VCaP (cell line): ENCODE results near the gene NRXN2.
"Not testable (repeated sequence)": the region's sequence is repeated elsewhere in the genome, so short reads cannot be mapped to it uniquely, and the experiment has no call there.

Experiments used
- H3K27ac ChIP-seq: fragments of 450-650 bp; 2 replicates; pipeline ENCODE4 v1.5.1; 2017
- TF ChIP-seq, protein P1 (sequence below): fragments of 450-650 bp; conservative IDR thresholded peaks from 2 replicates; pipeline ENCODE4 v1.5.1; 2017; ENCODE audit warnings: mild to moderate bottlenecking, moderate library complexity

The NRXN2 gene

DNA sequence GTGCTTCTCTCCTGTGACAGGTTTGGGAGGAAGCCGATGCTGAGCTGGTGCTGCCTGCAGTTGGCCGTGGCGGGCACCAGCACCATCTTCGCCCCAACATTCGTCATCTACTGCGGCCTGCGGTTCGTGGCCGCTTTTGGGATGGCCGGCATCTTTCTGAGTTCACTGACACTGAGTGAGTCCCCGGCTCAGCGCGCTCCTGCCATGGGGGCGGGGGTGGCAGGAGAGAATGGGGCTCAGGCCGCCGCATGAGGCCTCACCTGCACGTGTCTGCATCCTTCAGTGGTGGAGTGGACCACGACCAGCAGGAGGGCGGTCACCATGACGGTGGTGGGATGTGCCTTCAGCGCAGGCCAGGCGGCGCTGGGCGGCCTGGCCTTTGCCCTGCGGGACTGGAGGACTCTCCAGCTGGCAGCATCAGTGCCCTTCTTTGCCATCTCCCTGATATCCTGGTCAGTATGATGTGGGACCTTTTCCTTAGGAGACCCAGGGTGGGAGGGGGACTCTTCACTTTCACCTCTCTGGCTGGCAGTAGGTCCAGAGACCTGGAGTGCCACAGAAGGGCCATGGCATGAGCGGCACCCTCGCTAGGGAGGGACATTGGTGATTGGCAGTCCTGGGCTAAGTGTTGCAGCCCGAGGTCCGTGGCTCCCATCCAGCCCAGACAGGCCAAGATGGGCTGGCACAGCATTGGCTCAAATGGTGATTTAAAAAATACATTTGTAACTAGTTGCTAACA is 160.8 kb downstream of the NRXN2 start:
- TF ChIP-seq, protein P1, sequence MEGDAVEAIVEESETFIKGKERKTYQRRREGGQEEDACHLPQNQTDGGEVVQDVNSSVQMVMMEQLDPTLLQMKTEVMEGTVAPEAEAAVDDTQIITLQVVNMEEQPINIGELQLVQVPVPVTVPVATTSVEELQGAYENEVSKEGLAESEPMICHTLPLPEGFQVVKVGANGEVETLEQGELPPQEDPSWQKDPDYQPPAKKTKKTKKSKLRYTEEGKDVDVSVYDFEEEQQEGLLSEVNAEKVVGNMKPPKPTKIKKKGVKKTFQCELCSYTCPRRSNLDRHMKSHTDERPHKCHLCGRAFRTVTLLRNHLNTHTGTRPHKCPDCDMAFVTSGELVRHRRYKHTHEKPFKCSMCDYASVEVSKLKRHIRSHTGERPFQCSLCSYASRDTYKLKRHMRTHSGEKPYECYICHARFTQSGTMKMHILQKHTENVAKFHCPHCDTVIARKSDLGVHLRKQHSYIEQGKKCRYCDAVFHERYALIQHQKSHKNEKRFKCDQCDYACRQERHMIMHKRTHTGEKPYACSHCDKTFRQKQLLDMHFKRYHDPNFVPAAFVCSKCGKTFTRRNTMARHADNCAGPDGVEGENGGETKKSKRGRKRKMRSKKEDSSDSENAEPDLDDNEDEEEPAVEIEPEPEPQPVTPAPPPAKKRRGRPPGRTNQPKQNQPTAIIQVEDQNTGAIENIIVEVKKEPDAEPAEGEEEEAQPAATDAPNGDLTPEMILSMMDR = no peak
- H3K27ac ChIP-seq = no peak overlapping the region

DNA sequence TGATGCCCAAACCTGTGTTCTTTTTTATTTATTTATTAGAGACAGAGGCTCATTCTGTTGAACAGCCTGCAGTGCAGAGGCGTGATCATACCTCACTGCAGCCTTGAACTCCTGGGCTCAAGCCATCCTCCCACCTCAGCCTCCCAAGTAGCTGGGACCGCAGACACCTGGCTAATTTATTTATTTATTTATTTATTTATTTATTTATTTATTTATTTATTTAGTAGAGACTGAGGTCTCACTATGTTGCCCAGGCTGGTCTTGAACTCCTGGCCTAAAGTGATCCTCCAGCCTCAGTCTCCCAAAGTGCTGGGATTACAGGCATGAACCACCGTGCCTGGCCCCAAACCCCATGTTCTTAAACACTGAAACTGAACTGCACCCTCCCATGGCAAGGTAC is 161.6 kb downstream of the NRXN2 start:
- not testable (repeated sequence) for H3K27ac ChIP-seq

DNA sequence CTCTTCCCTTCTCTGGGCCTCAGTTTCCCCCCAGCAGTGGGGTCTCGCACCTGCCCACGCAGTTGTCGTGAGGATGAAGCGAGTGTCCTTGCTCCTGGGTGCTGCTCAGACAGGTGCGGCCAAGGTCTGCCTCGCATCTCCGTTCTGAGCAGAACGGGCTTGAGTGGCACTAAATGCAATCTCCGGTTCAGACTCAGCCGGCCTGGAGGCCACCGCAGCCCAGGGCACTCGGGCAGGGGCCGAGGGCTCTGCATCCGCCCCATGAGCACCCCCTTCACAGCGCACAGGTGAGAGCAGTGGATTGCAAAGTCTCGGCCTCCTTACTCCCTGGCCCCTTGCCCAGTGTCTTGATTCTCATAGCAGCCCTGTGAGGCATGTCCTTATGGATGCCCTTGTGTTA is 162.1 kb downstream of the NRXN2 start:
- H3K27ac ChIP-seq = no peak overlapping the region
- TF ChIP-seq, protein P1 = no peak

DNA sequence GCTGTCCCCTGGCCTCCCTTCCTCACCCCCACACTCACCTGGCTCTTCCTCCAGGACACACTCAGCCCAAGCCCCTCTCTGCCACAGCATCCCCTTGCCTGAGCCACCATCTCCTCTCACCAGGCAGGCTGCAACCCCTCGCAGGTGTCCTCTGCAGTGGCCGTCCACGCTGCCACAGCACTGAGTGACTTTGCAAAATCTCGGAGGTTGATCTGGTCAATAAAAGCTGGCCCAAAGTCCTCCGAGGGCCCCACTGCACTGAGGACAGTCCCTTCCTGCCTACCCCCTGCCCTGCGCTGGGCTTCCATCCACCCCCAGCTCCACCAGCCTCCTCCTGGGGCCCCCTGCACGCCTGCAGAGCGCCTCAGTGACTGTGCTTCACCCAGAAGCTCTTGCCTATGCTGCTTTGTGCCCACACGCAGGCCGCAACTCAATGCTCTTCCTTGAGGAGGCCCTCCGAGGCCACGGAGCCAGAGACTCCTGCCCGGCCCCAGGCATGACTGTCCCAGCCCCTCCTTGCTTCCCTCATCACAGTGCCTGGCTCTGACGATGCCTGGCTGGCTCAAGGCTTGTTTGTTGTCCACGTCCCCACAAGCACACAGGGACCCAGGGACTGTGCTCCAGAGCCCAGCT is 162.7 kb downstream of the NRXN2 start:
- no peak overlapping the region for H3K27ac ChIP-seq
- TF ChIP-seq, protein P1 = no peak

DNA sequence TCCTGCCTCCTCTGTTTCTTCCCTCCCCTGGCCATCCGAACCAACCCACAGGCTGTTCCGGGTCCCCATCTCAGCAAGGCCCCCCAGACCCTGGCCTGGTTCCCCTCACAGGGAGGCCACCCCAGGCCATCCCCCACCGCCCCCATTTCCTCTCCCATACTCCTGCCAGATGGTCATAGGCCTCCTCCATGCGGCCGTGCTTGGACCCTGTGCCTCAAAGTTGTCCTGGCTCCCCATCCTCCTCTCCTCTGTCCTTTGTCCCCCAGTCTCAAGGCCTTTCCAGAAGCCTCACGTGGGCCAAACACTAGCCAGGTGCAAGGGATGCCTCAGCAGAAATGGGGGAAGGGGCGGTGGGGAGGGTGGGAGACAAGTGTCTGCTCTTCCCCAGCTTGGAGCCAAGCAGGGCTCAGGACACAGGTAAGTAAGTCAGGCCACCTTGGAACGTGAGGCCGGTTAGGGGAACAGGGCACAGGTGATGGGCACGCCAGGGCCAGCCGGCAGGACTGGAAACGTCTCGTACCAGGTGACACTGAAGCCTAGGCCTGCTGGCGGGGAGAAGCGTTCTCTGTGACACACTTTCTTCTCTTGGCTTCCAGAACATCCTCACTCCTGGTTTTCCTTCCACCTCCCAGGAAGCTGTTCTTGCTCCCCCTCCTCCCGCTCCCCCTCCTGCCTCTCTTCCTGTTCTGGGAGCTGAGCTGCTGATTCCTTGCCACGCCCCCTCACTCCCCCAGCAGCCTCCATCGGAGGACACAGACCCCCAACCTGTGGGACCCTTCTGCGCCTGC is 163.5 kb downstream of the NRXN2 start:
- TF ChIP-seq, protein P1 = no peak
- no peak overlapping the region for H3K27ac ChIP-seq

DNA sequence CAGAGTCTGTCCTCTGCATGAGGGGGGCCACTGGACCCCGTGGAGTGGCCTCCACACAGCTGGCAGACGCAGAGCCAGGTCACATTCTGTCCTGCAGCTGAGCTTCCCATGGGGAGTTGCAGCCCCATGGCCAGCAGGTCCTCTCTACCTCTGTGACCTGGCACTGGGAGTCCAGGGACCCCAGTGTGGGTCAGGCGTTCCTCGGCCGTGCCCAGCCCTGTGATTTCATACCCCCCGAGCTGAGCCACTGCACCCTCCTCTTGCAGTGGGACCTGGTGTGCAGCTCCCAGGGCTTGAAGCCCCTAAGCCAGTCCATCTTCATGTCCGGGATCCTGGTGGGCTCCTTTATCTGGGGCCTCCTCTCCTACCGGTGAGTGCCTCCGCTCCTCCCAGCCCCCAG is 164.1 kb downstream of the NRXN2 start:
- no peak overlapping the region for H3K27ac ChIP-seq
- TF ChIP-seq, protein P1 = no peak

DNA sequence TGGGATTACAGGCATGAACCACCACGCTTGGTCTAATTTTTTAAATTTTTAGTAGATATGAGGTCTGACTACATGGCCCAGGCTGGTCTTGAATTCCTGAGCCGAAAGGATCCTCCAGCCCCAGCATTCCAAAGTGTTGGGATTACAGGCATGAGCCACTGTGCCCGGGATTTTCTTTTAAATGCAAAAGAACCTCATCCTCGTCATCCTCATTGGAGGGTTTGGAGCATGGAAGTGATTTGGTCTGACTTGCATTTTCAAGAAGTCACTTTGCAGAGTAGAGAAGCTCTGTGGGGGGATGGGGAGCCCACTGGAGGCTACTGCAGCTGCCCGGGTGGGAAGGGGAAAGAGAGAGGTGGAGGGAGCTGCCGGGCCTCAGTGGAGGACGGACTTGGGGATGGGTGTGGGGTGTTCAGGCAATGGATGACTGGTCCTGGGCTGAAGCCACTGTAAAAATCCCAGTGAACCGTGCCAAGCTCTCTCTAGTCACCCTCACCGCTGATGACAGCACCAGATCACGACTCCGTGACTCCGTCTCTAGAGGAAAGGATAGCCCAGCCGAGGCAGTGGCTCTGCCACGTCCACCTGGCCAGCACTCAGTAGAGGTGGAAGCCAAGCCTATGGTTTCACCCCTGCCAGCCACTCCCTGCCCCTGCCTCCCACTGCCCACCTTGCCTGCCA is 164.8 kb downstream of the NRXN2 start:
- TF ChIP-seq, protein P1 = no peak

More for the DNA sequence above, 164.8 kb downstream of the NRXN2 start:
- no peak overlapping the region for H3K27ac ChIP-seq
